CD4-positive, alpha-beta memory T cell (primary cell): Measurements from ENCODE around the gene CACNA1B. TPM values are rescaled to one million over a fixed set of nuclear protein-coding genes. Genes with fewer than 3 reads are reported as not detected.
"Not testable (repeated sequence)": the region's sequence is repeated elsewhere in the genome, so short reads cannot be mapped to it uniquely, and the experiment has no call there.

Source experiments
- CTCF ChIA-PET: fragments of 350-600 bp; sonication (Branson Sonifier 250); formaldehyde crosslinking; loops from one replicate; lab custom pipeline; 2021; ENCODE audit warnings: inconsistent platforms; ENCODE audit not compliant: partially characterized antibody; lab: Charles Lee
- POLR2A ChIA-PET: fragments of 350-600 bp; sonication (Branson Sonifier 250); formaldehyde crosslinking; loops from one replicate; lab custom pipeline; 2021; ENCODE audit not compliant: partially characterized antibody; lab: Charles Lee
- DNase-seq, 5 donors: peaks; one replicate each; pipeline versions ENCODE4 v3.0.0 to v3.0.0-alpha.2; 2020 to 2022; ENCODE audit warnings: mixed read lengths in 1 of 5
- H3K27ac ChIP-seq: one replicate; pipeline ENCODE4 v1.7.0; 2013; ENCODE audit warnings: low read depth, low read length
- H3K27me3 ChIP-seq: 2 replicates; pipeline ENCODE4 v1.7.0; 2013; ENCODE audit warnings: mild to moderate bottlenecking, low read length, moderate library complexity; ENCODE audit not compliant: insufficient read depth
- H3K36me3 ChIP-seq: 2 replicates; pipeline ENCODE4 v1.7.0; 2013; ENCODE audit warnings: mild to moderate bottlenecking, low read length, moderate library complexity; ENCODE audit not compliant: insufficient read depth
- H3K4me1 ChIP-seq: 2 replicates; pipeline ENCODE4 v1.7.0; 2013; ENCODE audit warnings: mild to moderate bottlenecking, low read length, moderate library complexity; ENCODE audit not compliant: insufficient read depth
- H3K4me3 ChIP-seq, 2 donors: one replicate each; pipeline ENCODE4 v1.7.0; 2013; ENCODE audit warnings: low read length in 2 of 2, mild to moderate bottlenecking in 1 of 2
- H3K9me3 ChIP-seq, 2 donors: one replicate each; pipeline ENCODE4 v1.7.0; 2013; ENCODE audit warnings: low read length in 2 of 2, control low read depth in 1 of 2; ENCODE audit not compliant: control insufficient read depth in 1 of 2
- H3K27ac Mint-ChIP-seq, 7 donors: one replicate each; pipeline ENCODE4 v1.8.0; 2020 to 2021; ENCODE audit warnings: mixed read lengths in 7 of 7, mild to moderate bottlenecking in 6 of 7, inconsistent platforms in 3 of 7, moderate library complexity in 3 of 7
- H3K27me3 Mint-ChIP-seq, 2 donors: one replicate each; pipeline ENCODE4 v1.8.0; 2020 to 2021; ENCODE audit warnings: mixed read lengths in 2 of 2
- H3K36me3 Mint-ChIP-seq, 2 donors: one replicate each; pipeline ENCODE4 v1.8.0; 2020 to 2021; ENCODE audit warnings: mixed read lengths in 2 of 2, inconsistent platforms in 1 of 2, mild to moderate bottlenecking in 1 of 2
- H3K4me1 Mint-ChIP-seq, 4 donors: one replicate each; pipeline ENCODE4 v1.8.0; 2020 to 2021; ENCODE audit warnings: mixed read lengths in 4 of 4, mild to moderate bottlenecking in 1 of 4
- H3K4me3 Mint-ChIP-seq, 8 donors: one replicate each; pipeline ENCODE4 v1.8.0; 2020 to 2021; ENCODE audit warnings: mixed read lengths in 8 of 8, mild to moderate bottlenecking in 7 of 8, moderate library complexity in 6 of 8, inconsistent platforms in 3 of 8
- H3K9me3 Mint-ChIP-seq, 8 donors: one replicate each; pipeline ENCODE4 v1.8.0; 2020 to 2021; ENCODE audit warnings: mixed read lengths in 8 of 8, mild to moderate bottlenecking in 5 of 8, inconsistent platforms in 3 of 8, moderate library complexity in 1 of 8
- intact Hi-C: fragments of 100-400 bp; cut with micrococcal nuclease; formaldehyde crosslinking; loops from one replicate; pipeline ENCODE4 v1.15.1; 2023
- polyA plus RNA-seq, 2 donors: library from polyadenylated mRNA; unstranded; fragments of 300-500 nt; fragmentation: Illumina TruSeq; gene quantifications; one replicate each; pipeline ENCODE4 v1.2.3, GENCODE V29; 2021
- total RNA-seq, 2 experiments: library from RNA; stranded (reverse); gene quantifications; one replicate each; pipeline ENCODE4 v1.2.3, GENCODE V29; 2021

The CACNA1B gene
- not detected for total RNA-seq
- not detected for polyA plus RNA-seq

DNA sequence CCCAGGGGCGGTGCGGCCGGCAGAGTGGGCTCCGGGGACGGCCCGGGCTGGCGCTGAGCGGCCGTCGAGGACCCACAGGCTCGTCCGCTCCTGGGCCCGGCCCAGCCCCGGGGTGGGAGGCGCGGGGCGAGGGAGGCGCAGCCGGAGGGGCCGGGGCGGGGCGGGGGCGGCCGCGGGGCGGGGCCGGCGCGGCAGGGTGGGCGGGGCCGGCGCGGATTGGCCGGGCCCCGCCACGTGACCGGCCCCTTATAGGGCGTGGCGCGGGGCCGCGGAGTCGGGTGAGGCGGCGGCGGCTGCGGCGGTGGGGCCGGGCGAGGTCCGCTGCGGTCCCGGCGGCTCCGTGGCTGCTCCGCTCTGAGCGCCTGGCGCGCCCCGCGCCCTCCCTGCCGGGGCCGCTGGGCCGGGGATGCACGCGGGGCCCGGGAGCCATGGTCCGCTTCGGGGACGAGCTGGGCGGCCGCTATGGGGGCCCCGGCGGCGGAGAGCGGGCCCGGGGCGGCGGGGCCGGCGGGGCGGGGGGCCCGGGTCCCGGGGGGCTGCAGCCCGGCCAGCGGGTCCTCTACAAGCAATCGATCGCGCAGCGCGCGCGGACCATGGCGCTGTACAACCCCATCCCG, at the start of gene CACNA1B:
Gene CACNA1B (plus strand): TSS at position 277 of the 617 bp plus-strand sequence. CDS start 152 bp downstream, at position 429.
- H3K36me3 Mint-ChIP-seq, CTCF ChIA-PET, H3K4me1 ChIP-seq, intact Hi-C loops, H3K27ac ChIP-seq, H3K36me3 ChIP-seq, H3K27me3 ChIP-seq, H3K27ac Mint-ChIP-seq, H3K9me3 Mint-ChIP-seq, H3K9me3 ChIP-seq, DNase-seq, H3K4me3 ChIP-seq, POLR2A ChIA-PET: not testable (repeated sequence)
- Mint-ChIP-seq H3K4me1 (peaks cover 0 to 10% (median 3%) of the 10 kb centered on the region in 4 donors), H3K27me3 (peaks cover 21 to 28% of the 10 kb centered on the region in 2 donors), H3K4me3 (peak within 1 kb of the TSS in 2 of 8 donors; percentile 71 to 84)

DNA sequence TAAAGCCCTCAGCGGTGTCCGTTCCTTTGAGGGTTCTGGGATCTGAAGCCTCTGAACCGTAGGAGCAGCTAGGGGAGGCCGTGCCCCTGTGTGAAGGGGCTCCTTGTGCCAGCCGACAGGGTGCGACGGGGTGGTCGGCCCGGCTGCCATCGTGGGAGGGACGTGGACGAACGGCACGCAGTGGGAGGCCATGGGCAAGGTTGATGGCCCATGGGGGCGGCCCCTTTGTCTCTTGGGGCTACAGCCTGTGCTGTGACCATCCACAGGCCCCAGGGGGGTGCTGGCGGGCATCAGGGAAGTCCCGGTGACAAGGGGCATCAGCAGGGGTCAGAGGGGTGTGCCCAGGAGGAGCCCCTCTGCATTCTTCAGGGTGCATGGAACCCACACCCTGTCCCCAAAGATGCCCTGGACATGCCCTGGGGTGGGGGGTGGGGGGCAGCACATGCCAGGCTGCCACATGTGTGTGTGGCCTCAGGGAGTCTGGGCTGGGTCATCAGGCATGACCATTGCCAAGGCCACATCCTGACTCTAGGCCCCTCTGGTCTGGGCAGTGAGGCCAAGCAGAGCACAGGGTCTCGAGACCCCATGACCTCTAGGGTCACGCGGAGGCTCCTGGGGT, 49.6 kb upstream of the CACNA1B start:
- Histone ChIP-seq H3K36me3 (peaks cover 32% of the 10 kb centered on the region), H3K27me3 (no peaks in the 10 kb centered on the region), H3K4me1 (no peaks in the 10 kb centered on the region), H3K9me3 (no peaks in the 10 kb centered on the region), H3K4me3 (no peak overlapping the region), H3K27ac (no peak overlapping the region)
- Mint-ChIP-seq H3K27me3 (no peaks in the 10 kb centered on the region), H3K4me3 (no peak overlapping the region), H3K27ac (peak overlapping the region in 1 of 7 donors; percentile 2), H3K9me3 (no peaks in the 10 kb centered on the region), H3K36me3 (peaks cover 53 to 54% of the 10 kb centered on the region in 2 donors), H3K4me1 (peaks cover 0 to 13% (median 8%) of the 10 kb centered on the region in 4 donors)
- intact Hi-C loops: no loop called here
- no peak for DNase-seq
- CTCF ChIA-PET: no interaction called here
- POLR2A ChIA-PET: no interaction called here

DNA sequence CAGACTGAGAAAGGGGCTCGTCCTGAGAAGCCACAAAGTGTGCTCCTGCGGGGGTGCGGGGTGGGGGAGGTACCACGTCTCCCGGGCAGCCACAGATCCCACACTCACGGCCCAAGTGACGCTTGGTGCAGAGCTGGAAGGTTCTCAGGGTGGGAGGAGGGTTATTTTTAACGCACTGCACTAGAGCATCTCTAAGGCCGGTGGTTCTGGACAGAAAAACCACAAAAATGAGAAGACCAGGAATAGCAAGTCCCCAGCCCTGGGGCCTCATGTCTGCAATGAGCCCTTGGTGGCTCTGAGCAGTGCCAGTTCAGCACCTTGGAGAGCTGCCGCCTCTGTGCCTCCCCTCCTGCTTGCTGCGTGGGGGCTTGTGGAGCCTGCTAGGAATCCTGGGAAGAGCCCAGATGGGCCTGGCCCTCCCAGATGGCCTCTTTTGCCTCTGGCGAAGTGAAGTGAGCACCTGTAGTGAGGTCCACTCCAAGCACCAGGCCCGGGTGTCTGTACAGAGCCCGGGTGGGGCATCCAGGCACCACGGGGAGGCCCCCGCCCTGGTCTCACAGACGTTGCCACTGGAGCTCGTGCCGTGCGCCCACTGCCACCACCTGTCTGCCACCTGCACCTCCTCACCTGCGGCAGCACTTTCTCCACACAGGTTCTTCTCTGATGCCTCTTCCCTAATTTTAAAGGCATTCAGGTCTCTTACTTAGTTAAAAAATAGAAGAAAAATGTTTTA, 48.9 kb upstream of the CACNA1B start:
- Mint-ChIP-seq H3K4me3 (no peak overlapping the region), H3K27me3 (no peaks in the 10 kb centered on the region), H3K27ac (no peak overlapping the region), H3K36me3 (peaks cover 52 to 55% of the 10 kb centered on the region in 2 donors), H3K4me1 (peaks cover 0 to 13% (median 7%) of the 10 kb centered on the region in 4 donors), H3K9me3 (no peaks in the 10 kb centered on the region)
- POLR2A ChIA-PET: no interaction called here
- Histone ChIP-seq H3K36me3 (peaks cover 32% of the 10 kb centered on the region), H3K27ac (no peak overlapping the region), H3K4me1 (no peaks in the 10 kb centered on the region), H3K27me3 (no peaks in the 10 kb centered on the region), H3K9me3 (no peaks in the 10 kb centered on the region), H3K4me3 (no peak overlapping the region)
- intact Hi-C loops: no loop called here
- CTCF ChIA-PET: no interaction called here
- peak in 1 of 5 donors; percentile 9 for DNase-seq

DNA sequence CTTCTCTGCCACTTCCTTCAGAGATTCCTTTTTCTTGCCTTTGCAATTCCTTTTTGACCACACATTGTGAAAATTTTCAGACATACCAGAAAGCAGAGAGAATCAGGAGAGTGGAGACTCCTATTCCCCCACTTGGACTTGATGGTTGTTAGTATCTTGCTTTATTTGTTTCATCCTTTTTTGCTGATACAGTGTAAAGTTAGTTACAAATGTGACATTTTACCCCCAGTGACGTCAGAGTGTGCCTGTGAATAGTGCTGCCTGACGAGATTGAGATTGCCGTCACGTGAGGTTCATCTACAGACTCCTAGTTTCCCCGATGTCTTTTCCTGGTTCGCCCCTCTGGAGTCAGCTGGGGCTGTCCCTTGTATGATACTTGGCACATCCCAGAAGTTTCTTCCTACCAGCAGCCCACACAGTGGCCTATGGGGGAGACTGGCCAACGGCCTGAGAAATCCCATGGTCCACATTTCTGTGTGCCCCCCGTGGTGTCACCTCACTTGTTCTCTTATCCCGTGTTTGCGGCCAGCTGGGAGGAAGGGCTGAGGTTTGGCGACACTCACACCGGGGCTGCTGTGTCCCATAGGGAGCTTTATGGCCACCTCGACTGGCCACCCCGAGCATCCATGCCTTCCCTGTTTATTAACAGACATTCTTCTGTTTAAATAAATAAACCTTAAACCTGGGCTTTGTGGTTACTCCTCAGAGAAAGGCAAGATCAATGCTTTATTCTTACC, 48.2 kb upstream of the CACNA1B start:
- intact Hi-C loops: no loop called here
- Mint-ChIP-seq H3K36me3 (peaks cover 45 to 50% of the 10 kb centered on the region in 2 donors), H3K27ac (peak overlapping the region in 3 of 7 donors; percentile 4 to 48 (median 30)), H3K27me3 (no peaks in the 10 kb centered on the region), H3K4me3 (no peak overlapping the region), H3K4me1 (peaks cover 0 to 8% (median 3%) of the 10 kb centered on the region in 4 donors), H3K9me3 (no peaks in the 10 kb centered on the region)
- POLR2A ChIA-PET: no interaction called here
- Histone ChIP-seq H3K27ac (no peak overlapping the region), H3K9me3 (no peaks in the 10 kb centered on the region), H3K36me3 (peaks cover 32% of the 10 kb centered on the region), H3K27me3 (no peaks in the 10 kb centered on the region), H3K4me1 (no peaks in the 10 kb centered on the region), H3K4me3 (no peak overlapping the region)
- no peak for DNase-seq
- CTCF ChIA-PET: no interaction called here

DNA sequence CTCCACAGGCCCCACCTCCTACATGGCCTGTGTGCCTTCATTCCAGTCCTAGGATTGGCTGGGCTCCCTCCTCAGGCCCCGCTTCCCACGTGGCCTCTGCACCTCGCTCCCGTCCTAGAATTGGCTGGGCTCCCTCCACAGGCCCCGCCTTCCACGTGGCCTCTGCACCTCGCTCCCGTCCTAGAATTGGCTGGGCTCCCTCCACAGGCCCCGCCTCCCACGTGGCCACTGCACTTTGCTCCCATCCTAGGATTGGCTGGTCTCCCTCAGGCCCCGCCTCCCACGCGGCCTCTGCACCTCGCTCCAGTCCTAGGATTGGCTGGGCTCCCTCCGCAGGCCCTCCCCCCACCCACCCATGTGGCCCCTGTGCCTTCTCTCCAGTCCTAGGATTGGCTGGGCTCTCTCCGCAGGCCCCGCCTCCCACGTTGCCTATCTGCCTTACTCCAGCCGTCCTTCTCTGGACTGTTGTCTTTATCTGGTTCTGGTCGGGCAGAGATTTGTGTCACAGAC, 45.3 kb upstream of the CACNA1B start:
- Histone ChIP-seq H3K27ac (no peak overlapping the region), H3K36me3 (peaks cover 29% of the 10 kb centered on the region), H3K27me3 (no peaks in the 10 kb centered on the region), H3K4me1 (no peaks in the 10 kb centered on the region), H3K9me3 (no peaks in the 10 kb centered on the region), H3K4me3 (no peak overlapping the region)
- ChIA-PET POLR2A (no interaction called here), CTCF (no interaction called here)
- H3K27ac Mint-ChIP-seq: no peak overlapping the region
- H3K9me3 Mint-ChIP-seq: no peaks in the 10 kb centered on the region
- intact Hi-C loops: no loop called here
- H3K36me3 Mint-ChIP-seq: peaks cover 19 to 35% of the 10 kb centered on the region in 2 donors
- DNase-seq: no peak
- no peaks in the 10 kb centered on the region for H3K27me3 Mint-ChIP-seq
- H3K4me3 Mint-ChIP-seq: no peak overlapping the region
- H3K4me1 Mint-ChIP-seq: peaks cover 0 to 5% (median 1%) of the 10 kb centered on the region in 4 donors

DNA sequence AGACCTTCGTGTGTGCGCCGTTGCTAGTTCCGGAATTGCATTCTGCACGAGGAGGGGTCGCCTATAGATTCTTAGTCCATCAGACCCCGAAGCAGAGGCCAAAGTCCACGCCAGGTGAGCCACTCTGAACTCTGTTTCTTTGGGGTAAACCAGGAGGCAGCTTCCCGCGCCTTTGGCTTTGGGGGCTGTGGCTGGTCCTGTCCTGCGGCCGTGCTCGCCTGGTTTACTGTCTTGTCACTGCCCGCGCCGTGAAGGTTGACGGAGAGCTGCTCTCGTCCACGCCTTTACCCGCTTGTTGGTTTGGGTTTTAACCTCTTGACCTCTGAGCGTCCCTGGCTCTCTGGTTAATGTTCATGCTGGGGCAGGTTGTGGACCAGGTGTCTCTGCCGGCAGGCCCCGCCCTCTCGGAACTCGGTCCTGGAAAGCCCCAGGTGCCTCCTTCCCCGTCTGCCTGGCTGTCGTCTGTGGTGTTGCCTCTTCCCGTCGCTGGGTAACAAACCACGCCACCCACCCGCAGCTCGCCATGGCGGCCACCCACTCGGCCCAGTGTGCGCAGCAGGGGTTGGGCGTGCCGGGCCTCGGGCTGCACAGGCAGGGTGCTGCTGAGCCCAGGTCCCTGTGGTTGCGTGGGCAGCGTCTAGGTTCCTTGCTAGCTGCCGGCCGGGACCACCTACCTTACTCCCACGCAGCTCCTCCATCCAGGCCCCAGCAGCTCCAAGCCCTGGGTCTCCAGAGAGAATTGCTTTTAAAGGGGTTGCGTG, 44.6 kb upstream of the CACNA1B start:
- peaks cover 18 to 35% of the 10 kb centered on the region in 2 donors for H3K36me3 Mint-ChIP-seq
- no peak overlapping the region for H3K27ac Mint-ChIP-seq
- H3K9me3 ChIP-seq: no peaks in the 10 kb centered on the region
- no peaks in the 10 kb centered on the region for H3K9me3 Mint-ChIP-seq
- ChIA-PET CTCF (no interaction called here), POLR2A (no interaction called here)
- no peak overlapping the region for H3K27ac ChIP-seq
- DNase-seq: no peak
- H3K4me3 Mint-ChIP-seq: no peak overlapping the region
- intact Hi-C loops: no loop called here
- H3K36me3 ChIP-seq: peaks cover 29% of the 10 kb centered on the region
- no peaks in the 10 kb centered on the region for H3K4me1 ChIP-seq
- H3K27me3 Mint-ChIP-seq: no peaks in the 10 kb centered on the region
- H3K4me1 Mint-ChIP-seq: peaks cover 0 to 5% (median 1%) of the 10 kb centered on the region in 4 donors
- H3K27me3 ChIP-seq: no peaks in the 10 kb centered on the region
- no peak overlapping the region for H3K4me3 ChIP-seq
